HepG2 (cell line): ENCODE measurements around the gene TSC22D3. TPM values are rescaled to one million over a fixed set of nuclear protein-coding genes. Genes with fewer than 3 reads are reported as not detected.
"Not testable (repeated sequence)": the region's sequence is repeated elsewhere in the genome, so short reads cannot be mapped to it uniquely, and the experiment has no call there.

ENCODE experiments used
- ATAC-seq: fragments of 200-7000 bp; cut with Tn5 transposase; 3 replicates; pipeline ENCODE4 v1.9.1; 2020; ENCODE audit warnings: mild to moderate bottlenecking, moderate library complexity
- BruUV-seq: library from RNA; stranded (reverse); fragments of 400-500 nt; replicated peaks from 2 replicates; lab custom pipeline; 2021; lab: Mats Ljungman, UMichigan
- CTCF ChIA-PET: fragments of 300-600 bp; formaldehyde crosslinking; extraction: SDS; loops from one replicate; lab custom pipeline; 2021; ENCODE audit warnings: low total read pairs, inconsistent platforms, low intra/inter-chr PET ratio; lab: Yijun Ruan, JAX
- POLR2A ChIA-PET: fragments of 350-600 bp; sonication (Branson Sonifier 250); formaldehyde crosslinking; loops from one replicate; lab custom pipeline; 2020; ENCODE audit warnings: antibody characterized with exemption, inconsistent platforms; lab: Yijun Ruan, JAX
- DNase-seq: peaks from one replicate; pipeline ENCODE4 v3.0.0-alpha.2; 2015; ENCODE audit warnings: low spot score
- FAIRE-seq: peaks from 3 replicates; lab custom pipeline; 2011; peaks lifted over from hg19 to GRCh38; lab: Jason Lieb, UNC
- H2AFZ ChIP-seq: one replicate; pipeline ENCODE4 v1.6.1; 2011; ENCODE audit warnings: low read length, inconsistent platforms
- H3K27ac ChIP-seq: fragments of 300-600 bp; 3 replicates; pipeline ENCODE4 v1.8.0; 2011; ENCODE audit warnings: mixed run types, mild to moderate bottlenecking, mixed read lengths, low read length, inconsistent platforms; ENCODE audit not compliant: insufficient read depth; ENCODE audit errors: extremely low read length
- H3K27me3 ChIP-seq, 2 experiments: fragments of 200-600 bp in 1 of 2; 2 replicates in 1 of 2; 3 replicates in 1 of 2; pipeline versions ENCODE4 v1.6.0 to v1.8.0; 2011; ENCODE audit warnings: low read length in 2 of 2, mild to moderate bottlenecking in 2 of 2, moderate library complexity in 2 of 2, inconsistent platforms in 1 of 2; ENCODE audit not compliant: insufficient read depth in 2 of 2, control insufficient read depth in 1 of 2
- H3K36me3 ChIP-seq, 2 experiments: fragments of 200-600 bp in 1 of 2; replicated peaks in 1 of 2; 2 replicates in 1 of 2; 3 replicates in 1 of 2; pipeline versions ENCODE4 v1.5.1 to v1.8.0; 2011; ENCODE audit warnings: low read length in 2 of 2, inconsistent platforms in 1 of 2; ENCODE audit not compliant: insufficient read depth in 2 of 2, control insufficient read depth in 1 of 2
- H3K4me1 ChIP-seq: 2 replicates; pipeline ENCODE4 v1.5.1; 2012; ENCODE audit warnings: low read length, inconsistent platforms; ENCODE audit not compliant: insufficient read depth
- H3K4me2 ChIP-seq: 2 replicates; pipeline ENCODE4 v1.6.0; 2011; ENCODE audit warnings: low read depth, low read length, inconsistent platforms
- H3K4me3 ChIP-seq, 3 experiments: fragments of 200-600 bp in 1 of 3; sonication (generic), shearing (Covaris generic) in 1 of 3; replicated peaks in 1 of 3; 2 replicates each; pipeline ENCODE4 v1.5.1; 2011 to 2016; ENCODE audit warnings: low read length in 3 of 3, inconsistent platforms in 2 of 3, low read depth in 2 of 3, mild to moderate bottlenecking in 2 of 3, control low read depth in 1 of 3, mixed read lengths in 1 of 3; ENCODE audit not compliant: insufficient read depth in 1 of 3
- H3K79me2 ChIP-seq: one replicate; pipeline ENCODE4 v1.6.1; 2011; ENCODE audit warnings: low read length, inconsistent platforms; ENCODE audit not compliant: insufficient read depth
- H3K9ac ChIP-seq: 2 replicates; pipeline ENCODE4 v1.6.0; 2011; ENCODE audit warnings: mild to moderate bottlenecking, low read depth, low read length, inconsistent platforms; ENCODE audit not compliant: insufficient read depth
- H3K9me3 ChIP-seq: 2 replicates; pipeline ENCODE4 v1.5.1; 2012; ENCODE audit warnings: mild to moderate bottlenecking, low read length
- H4K20me1 ChIP-seq: 2 replicates; pipeline ENCODE4 v1.6.0; 2011; ENCODE audit warnings: inconsistent platforms, mild to moderate bottlenecking, low read length, moderate library complexity; ENCODE audit not compliant: insufficient read depth
- SOX13 ChIP-seq, 3 experiments: fragments of 450-650 bp in 1 of 3; sonication (generic) in 1 of 3; formaldehyde crosslinking in 1 of 3; IDR thresholded peaks in 2 of 3; conservative IDR thresholded peaks in 1 of 3; 2 replicates each; pipeline versions ENCODE4 v1.5.0 to v1.6.1; 2016 to 2020; ENCODE audit warnings: antibody characterized with exemption in 1 of 3, mild to moderate bottlenecking in 1 of 3, missing compliant biosample characterization in 1 of 3, missing genetic modification reagents in 1 of 3, moderate library complexity in 1 of 3
- SOX5 ChIP-seq: IDR thresholded peaks from 2 replicates; pipeline ENCODE4 v1.6.1; 2016; ENCODE audit warnings: borderline replicate concordance
- SOX6 ChIP-seq, 2 experiments: fragments of 450-650 bp in 1 of 2; sonication (generic) in 1 of 2; formaldehyde crosslinking in 1 of 2; IDR thresholded peaks; 2 replicates each; pipeline versions ENCODE4 v1.4.0 to v1.6.1; 2017 to 2020; ENCODE audit warnings: antibody characterized with exemption in 1 of 2, mild to moderate bottlenecking in 1 of 2, missing genetic modification reagents in 1 of 2
- ZNF256 ChIP-seq: sonication (generic); formaldehyde crosslinking; conservative IDR thresholded peaks from 2 replicates; pipeline ENCODE4 v1.4.0; 2020; ENCODE audit warnings: missing genetic modification reagents
- ZNF282 ChIP-seq: fragments of 450-650 bp; IDR thresholded peaks from 2 replicates; pipeline ENCODE4 v1.6.1; 2018; ENCODE audit not compliant: partially characterized antibody
- ZNF501 ChIP-seq: sonication (generic); formaldehyde crosslinking; IDR thresholded peaks from 2 replicates; pipeline ENCODE4 v1.5.1; 2020; ENCODE audit warnings: mild to moderate bottlenecking, moderate library complexity, missing genetic modification reagents
- WGBS: methylation state at CpG from one replicate; pipeline ENCODE4 v1.1.6; 2017; ENCODE audit warnings: low lambda C conversion rate; 5-methylcytosine and 5-hydroxymethylcytosine counted together
- in situ Hi-C: cut with HindIII; loops from 2 replicates; pipeline ENCODE4 v1.10.0; 2017; ENCODE audit warnings: low pct_unique_long_range_greater_than_20kb; ENCODE audit not compliant: extremely low pct_ligation_motif_present
- intact Hi-C: fragments of 100-400 bp; cut with micrococcal nuclease; formaldehyde crosslinking; loops from one replicate; pipeline ENCODE4 v1.10.0; 2022; ENCODE audit not compliant: unreplicated experiment
- polyA plus RNA-seq, 8 experiments: library from polyadenylated mRNA; depleted of rRNA in 3 of 8; stranded (reverse) in 7 of 8; unstranded in 1 of 8; fragments of >200 nt; fragmentation: Illumina TruSeq in 4 of 8; extraction: Trizol in 4 of 8; gene quantifications; 2 replicates each; pipeline versions ENCODE4 v1.2.1 to v1.2.3, GENCODE V29; 2011 to 2016; ENCODE audit warnings: low read depth in 4 of 8, missing spikeins in 1 of 8, mixed read lengths in 1 of 8; ENCODE audit not compliant: insufficient read depth in 1 of 8
- total RNA-seq, 5 experiments: library from RNA; depleted of rRNA; stranded (reverse); fragments of >200 nt; fragmentation: Illumina TruSeq; extraction: Trizol; gene quantifications; 2 replicates each; pipeline ENCODE4 v1.2.3, GENCODE V29; 2016; ENCODE audit warnings: low read depth in 1 of 5

TSC22D3 gene
- total and polyA plus RNA-seq, 2 of the 13 experiments (the other 11 are each of a cell fraction or from before 2014, with no cell fraction given), result 0.82 to 1.5 TPM

GRCh38 chrX:107669261-107669660 is 106.3 kb downstream of the TSC22D3 start:
- BruUV-seq, result no TSS peak
- no peaks in the 10 kb centered on the region for H3K4me1 ChIP-seq
- intact Hi-C loops, result no loop called here
- no peaks in the 10 kb centered on the region for H3K27me3 ChIP-seq
- no peaks in the 10 kb centered on the region for H3K79me2 ChIP-seq
- ChIA-PET CTCF (no interaction called here), POLR2A (no interaction called here)
- in situ Hi-C loops, result no loop called here
- H3K36me3 ChIP-seq, result no peaks in the 10 kb centered on the region
- no peak overlapping the region for H3K9ac ChIP-seq
- DNase-seq, result no peak
- TF ChIP-seq ZNF501 (CRISPR knock-in tag), result no peak
- no peak for TF ChIP-seq ZNF256
- TF ChIP-seq ZNF282, result no peak
- TF ChIP-seq, all 625 proteins: peak for 0
- Histone ChIP-seq H4K20me1 (no peaks in the 10 kb centered on the region), H3K9me3 (no peaks in the 10 kb centered on the region), H2AFZ (no peak overlapping the region), H3K27ac (no peak overlapping the region), H3K4me2 (no peak overlapping the region), H3K4me3 (no peak overlapping the region)
- no peak for FAIRE-seq
- ATAC-seq, result no peak
- WGBS, result 50% methylated on average over 2 of the region's 4 CpGs

GRCh38 chrX:107668710-107669109 is 106.9 kb downstream of the TSC22D3 start:
- peak; percentile 5 for DNase-seq
- in situ Hi-C loops; POLR2A ChIA-PET; H3K27me3 ChIP-seq; H4K20me1 ChIP-seq; H3K9ac ChIP-seq; H3K79me2 ChIP-seq; H3K4me1 ChIP-seq; H2AFZ ChIP-seq; FAIRE-seq; CTCF ChIA-PET; H3K9me3 ChIP-seq; H3K4me3 ChIP-seq; ATAC-seq; H3K36me3 ChIP-seq; H3K27ac ChIP-seq; BruUV-seq; intact Hi-C loops; H3K4me2 ChIP-seq; TF ChIP-seq SOX13, SOX6 (IDR thresholded peaks at IDR 0.05): not testable (repeated sequence)
- 22% methylated on average over 5 of the region's 5 CpGs for WGBS
- TF ChIP-seq SOX13 (CRISPR knock-in tag; conservative IDR thresholded peaks at IDR 0.05 in 1 of 2, IDR thresholded peaks at IDR 0.05 in 1 of 2) (peak in 1 of 2 experiments; percentile 74; a peak in 2 of 4 replicates), SOX6 (CRISPR knock-in tag; IDR thresholded peaks at IDR 0.05) (peak; percentile 50), SOX5 (CRISPR knock-in tag) (peak; percentile 68)
